ENCODE data around the gene SNAP25.

SNAP25 gene

GRCh38 chr20:10218536-10219451 lies at the start of gene SNAP25:
Gene SNAP25 (plus strand): TSS chr20:10218830. CDS start chr20:10275492, 56,662 bp downstream.
- no peak for DNase-seq (ENCODE audit: low read depth in 1 of 2, low spot score in 1 of 2)

- no peak for DNase-seq (ENCODE audit: low read depth in 1 of 2, low spot score in 1 of 2)
These were observed 48.9 kb upstream of the SNAP25 start for GRCh38 chr20:10169752-10170151.

GRCh38 chr20:10170261-10170660 lies 48.4 kb upstream of the SNAP25 start:
- no peak for DNase-seq (ENCODE audit: low read depth in 1 of 2, low spot score in 1 of 2)

DNA sequence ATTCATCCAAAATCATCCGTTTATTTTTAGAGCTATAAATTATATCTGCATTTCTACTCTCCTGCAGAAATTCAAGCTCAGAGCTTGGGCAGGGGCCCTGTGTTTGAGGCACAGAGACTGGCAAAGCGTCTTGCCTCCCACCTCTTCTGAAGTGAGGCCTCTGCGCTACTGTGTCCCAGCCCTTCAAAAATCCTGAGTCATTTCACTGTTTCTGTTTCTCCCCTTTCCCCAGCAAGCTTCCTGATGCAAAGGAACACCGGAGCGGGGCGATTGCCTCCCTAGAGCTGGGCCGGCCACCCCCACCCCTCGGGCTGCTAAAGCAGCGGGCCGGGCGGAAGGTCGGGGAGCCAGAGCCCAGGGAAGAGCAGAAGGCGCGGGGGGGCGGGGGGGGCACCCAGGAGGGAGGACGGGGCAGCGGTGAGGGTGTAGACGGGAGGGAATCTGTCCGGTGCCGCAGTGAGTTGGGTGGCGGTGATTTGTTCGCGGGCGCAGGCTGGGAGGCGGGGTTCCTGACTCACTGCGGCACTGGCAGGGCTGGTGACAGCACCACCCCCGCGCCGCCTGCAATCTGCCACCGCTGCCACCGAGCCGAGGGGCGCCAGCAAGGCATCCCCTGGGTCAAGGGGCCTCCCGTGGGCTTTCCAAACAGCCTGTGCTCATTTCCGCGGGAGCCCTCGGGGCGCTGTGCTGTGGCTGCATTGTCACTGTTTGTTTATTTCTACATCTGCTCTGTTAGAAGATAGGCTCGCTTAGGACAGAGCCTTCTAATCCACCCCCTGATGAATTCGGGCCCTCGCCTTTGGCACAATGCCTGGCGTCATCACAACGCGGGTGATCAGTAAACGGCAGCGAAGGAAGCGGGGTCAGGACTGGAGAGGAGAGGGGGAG lies 46.5 kb upstream of the SNAP25 start:
- no peak for DNase-seq (ENCODE audit: low read depth in 1 of 2, low spot score in 1 of 2)

DNA sequence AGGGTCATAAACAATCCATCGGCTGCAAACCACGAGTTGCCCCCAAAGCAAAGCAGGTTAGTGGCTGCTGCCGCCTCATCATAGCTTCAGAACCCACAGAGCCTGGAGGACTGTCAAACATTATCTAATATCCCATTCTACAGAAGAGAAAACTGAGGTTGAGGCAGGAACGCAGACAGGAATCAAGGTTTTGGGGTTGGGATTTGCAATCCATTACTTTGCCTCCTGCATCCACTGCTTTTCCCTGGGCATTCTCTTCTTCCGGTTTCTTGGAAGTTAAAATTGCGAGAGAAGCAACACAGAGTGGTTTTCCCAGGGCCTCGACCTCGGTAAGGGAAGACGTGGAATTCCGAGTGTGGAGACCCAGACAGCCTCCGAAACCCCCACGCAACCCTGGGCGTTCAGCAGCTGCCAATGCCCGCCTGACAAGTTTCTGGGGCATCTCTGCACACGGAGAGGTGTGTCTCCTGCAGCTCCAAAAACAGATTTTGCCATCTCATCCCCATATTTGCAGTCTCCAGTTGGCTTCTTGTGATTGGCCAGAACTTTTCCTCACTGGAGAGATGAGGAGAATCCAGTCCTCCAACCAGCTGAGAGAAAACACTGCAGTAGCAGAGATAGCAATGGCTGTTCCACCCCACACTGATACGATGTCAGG lies 45.5 kb upstream of the SNAP25 start:
- DNase-seq (ENCODE audit: low read depth in 1 of 2, low spot score in 1 of 2), result no peak

DNA sequence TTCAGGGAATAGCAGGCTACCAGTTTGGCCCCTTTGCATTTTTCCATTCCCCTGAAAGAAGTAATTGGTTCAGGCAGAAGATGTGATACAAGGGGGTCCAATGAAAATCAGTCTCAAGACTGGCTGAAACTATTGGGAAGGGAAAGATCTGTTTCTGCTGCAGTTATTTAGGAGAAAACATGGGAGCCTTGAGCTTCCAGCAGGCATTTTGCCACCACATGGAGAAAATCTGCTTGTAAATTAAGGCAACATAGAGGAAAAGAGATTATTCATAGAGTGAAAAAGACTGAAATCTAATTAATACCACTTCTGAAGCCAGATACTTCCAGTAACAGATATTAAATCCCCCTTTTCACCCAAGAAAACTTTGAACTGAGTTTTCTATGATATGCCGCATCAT lies 44.2 kb upstream of the SNAP25 start:
- DNase-seq (ENCODE audit: low read depth in 1 of 2, low spot score in 1 of 2), result no peak

GRCh38 chr20:10177326-10177725 lies 41.3 kb upstream of the SNAP25 start:
- DNase-seq (ENCODE audit: low read depth in 1 of 2, low spot score in 1 of 2), result no peak

DNA sequence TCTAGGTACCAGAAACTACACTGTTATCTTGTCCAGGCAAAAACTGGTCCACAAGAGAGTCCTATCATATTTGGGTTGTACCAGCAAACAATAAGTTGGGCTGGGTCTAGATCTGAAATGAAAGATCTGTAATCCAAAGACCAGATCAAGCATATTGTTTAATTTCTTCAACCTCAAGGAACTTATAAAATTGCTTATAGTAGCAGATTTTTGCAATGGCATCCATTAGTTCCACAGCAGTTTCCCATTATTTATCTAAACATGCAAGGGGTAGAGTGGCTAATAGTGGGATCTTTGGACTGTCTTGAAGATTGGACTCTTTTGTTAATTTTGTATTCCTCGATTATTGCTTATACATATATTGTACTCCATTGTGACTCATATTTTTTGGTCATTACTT lies 40.5 kb upstream of the SNAP25 start:
- DNase-seq (ENCODE audit: low read depth in 1 of 2, low spot score in 1 of 2), result no peak

DNA sequence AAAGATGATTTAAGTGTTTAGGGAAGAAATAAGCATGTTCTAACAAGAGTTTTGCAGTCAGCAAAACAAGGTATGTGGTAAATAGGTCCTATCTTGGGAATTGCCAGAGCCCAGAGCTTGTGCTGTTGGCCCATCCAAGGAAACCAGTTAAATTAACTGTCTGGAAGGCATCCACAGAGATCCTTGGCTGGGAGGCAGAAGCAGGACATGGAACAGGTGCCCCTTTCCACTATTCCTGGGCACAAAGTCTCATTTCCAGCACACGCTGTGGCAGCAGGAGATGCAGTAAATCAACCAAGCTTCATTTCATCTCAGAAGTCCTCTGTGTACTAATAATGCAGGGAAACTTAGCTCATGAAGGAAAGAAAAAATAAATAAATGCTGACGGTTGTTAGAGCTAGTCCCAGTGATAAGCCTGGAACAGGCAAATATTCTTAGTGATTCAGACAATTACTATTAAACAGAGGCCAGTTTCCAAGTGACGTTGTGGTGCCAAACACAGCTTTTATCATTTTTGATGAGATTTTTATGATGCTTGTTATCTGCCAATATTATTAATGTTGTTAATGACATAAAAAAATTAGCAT lies 39.8 kb upstream of the SNAP25 start:
- DNase-seq (ENCODE audit: low read depth in 1 of 2, low spot score in 1 of 2), result no peak

- DNase-seq (ENCODE audit: low read depth in 1 of 2, low spot score in 1 of 2), result no peak
These were observed 38.9 kb upstream of the SNAP25 start for GRCh38 chr20:10179574-10180298.

DNA sequence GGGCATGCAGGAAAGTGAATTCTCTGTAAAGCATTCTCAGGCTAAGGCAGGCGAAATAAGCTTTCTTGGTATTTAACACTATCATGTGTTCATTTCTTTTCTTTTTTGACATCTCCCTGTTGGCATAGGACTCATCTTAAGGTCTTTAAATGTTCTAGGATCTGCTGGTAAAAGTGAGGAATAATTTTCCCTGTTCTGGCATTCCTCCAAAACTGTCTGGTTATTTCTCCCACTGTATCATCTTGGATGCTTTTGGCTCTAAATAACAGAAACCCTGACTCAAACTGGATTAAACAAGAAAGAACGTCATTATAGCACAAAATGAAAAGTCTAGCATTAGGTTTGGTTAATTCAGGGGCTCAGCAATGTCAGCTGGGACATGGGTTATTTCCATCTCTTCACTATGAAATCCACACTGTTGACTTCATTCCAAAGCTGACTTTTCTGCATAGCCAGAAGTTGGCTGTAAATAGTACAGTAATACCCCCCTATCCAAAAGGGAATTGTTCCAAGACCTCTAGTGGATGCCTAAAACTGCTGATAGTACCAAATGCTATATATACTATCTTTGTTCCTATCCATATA lies 37.9 kb upstream of the SNAP25 start:
- DNase-seq (ENCODE audit: low read depth in 1 of 2, low spot score in 1 of 2), result no peak

DNA sequence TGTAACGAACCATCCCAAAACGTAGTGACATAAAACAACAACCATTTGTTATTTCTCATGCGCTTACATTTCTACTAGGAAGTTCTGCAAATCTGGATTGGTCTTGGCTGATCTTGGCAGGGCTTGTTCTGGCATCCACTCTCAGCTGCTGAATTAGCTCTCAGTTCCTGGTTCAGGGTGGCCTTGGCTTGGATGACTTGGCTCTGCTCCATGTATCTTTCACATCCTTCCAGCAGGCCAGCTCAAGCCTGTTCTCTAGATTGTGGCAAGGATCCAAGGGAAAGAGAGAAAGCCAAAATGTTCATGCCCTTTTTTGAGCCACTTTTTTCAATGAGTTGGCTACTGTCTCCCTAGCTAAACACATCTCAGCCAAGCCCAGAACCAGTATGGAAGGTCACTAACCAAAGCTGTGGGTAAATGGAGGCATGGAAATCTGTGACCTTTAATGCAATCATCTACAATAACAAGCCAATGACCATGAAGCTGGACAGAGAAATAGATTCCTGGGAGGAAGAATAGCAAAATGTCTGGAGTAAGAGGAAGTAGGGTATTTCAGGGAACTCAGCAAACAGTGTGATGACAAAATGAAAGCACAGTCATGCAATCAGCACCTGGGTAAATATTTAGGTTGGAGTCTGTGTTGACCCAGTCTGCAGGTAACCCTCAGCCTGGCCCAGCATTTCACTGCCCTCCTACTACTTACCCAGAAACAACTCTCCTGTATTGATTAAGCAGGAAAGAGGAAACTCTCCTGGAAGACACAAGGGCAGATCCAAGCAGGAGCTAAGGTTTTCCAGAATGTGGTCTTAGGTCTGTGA lies 32.7 kb upstream of the SNAP25 start:
- DNase-seq (ENCODE audit: low read depth in 1 of 2, low spot score in 1 of 2), result no peak

DNA sequence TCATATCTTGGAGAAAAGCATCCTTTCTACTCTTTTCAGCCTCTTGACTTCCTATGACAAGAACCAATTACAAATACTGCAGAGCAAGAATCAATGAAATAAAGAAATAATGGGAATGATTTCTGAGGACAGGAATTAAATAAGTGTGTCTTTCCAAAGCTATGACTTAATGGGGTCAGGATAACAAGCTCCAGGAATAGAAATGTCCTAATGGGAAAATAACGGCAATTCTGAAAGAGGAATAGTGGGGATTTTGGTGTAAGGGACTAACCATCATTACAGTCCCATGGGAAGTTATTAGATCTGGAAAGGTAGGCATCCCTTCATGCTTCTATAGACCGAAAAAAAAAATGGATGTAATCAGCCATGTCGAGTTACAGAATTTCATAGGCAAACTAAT lies 28.2 kb upstream of the SNAP25 start:
- DNase-seq (ENCODE audit: low read depth in 1 of 2, low spot score in 1 of 2), result no peak

DNA sequence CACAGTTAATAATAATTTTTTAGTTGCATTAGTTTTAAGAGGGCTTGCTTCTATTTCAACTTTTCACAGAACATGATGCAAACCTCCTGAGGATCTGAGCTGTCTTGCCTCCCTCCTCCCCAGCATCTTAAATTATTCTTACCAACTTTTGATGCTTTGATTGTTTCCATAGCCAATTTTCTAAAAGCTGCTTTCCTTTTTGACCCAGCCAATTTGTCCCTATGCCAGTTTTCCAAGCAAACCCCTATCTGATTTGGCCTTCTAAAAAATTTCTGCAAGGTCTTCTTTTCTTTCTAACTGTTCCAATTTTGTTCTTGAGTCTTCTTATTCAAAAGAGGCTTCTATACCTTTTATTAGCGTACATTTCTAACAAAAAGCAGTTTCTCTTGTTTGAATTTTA lies 26.5 kb upstream of the SNAP25 start:
- DNase-seq (ENCODE audit: low read depth in 1 of 2, low spot score in 1 of 2), result no peak

DNA sequence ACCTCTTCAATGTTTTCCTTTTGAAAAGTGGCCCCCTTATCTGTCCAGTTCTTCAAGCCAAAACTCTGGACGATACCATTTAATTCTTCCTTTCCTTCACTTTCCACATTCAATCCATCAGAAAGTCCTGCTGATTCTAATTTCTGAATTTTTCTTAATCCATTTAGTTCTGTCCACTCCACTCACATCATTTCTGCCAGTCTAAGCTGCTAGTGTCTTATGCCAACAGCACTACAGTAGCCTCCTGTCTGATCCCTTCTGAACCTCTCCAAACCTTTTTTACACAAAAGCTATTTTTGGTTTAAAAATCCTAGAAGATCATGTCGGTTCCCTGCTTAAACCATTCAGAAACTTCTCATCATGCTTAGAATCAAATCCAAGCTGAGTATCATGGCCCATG lies 24.5 kb upstream of the SNAP25 start:
- DNase-seq (ENCODE audit: low read depth in 1 of 2, low spot score in 1 of 2), result no peak

GRCh38 chr20:10200330-10200729 lies 18.3 kb upstream of the SNAP25 start:
- no peak for DNase-seq (ENCODE audit: low read depth in 1 of 2, low spot score in 1 of 2)

DNA sequence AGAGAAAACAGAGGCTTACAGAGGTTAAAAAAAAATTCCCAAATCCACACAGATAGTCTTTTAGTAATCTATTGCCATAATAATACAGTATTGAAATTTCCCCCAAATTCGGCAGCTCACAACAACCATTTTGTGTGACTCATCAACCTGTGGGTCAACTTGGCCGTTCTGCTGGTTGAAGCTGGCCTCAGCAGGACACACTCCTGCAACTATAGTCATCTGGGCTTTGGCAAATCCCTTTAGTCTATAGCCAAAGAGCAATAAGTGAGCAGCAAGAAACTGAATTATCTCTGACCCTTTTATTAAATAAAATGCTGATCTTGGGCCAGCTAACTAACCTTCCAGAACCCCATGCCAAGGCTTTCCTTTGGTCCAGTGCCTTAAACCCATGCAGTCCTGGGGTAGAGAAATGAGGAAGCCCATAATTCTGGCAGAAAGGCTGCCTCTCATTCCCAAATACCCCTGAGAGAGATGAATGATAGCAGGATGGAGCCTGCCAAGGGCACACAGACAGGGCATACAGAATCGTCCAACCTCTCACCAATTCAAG lies 17.2 kb upstream of the SNAP25 start:
- no peak for DNase-seq (ENCODE audit: low read depth in 1 of 2, low spot score in 1 of 2)

DNA sequence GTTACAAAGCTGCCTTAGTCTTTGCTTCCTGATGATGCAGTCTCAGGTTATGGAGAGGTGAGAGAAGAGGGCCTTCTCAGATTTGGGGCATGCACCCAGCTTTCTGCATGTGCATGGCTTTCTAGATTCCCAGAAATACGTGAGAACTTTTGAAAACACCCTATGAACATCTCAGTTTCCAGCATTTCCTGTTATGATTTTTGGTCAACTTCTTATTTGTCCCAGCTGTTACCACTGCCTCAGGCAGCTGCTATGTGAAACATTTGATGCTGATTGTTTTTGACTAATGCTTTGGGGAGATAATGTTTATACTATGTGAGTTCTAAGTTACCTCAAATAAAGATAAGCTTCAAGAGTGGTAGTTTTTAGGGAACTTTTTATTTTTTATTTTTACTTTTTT lies 9.5 kb upstream of the SNAP25 start:
- DNase-seq (ENCODE audit: low read depth in 1 of 2, low spot score in 1 of 2), result no peak

GRCh38 chr20:10213526-10213925 lies 5.1 kb upstream of the SNAP25 start:
- no peak for DNase-seq (ENCODE audit: low read depth in 1 of 2, low spot score in 1 of 2)

Measured in activated T-helper 1 cell treated with anti-CD3 and anti-CD28 coated beads, Interleukin-2, amount 50 U/mL, for 16 hours (primary cell).